Tibial nerve (tissue), 4 donors: Measurements from ENCODE around the gene PPP1R1A. TPM values are rescaled to one million over a fixed set of nuclear protein-coding genes. Genes with fewer than 3 reads are reported as not detected.

Experiments
- DNase-seq, 2 donors: peaks; one replicate each; pipeline ENCODE4 v3.0.0-alpha.2; 2019; ENCODE audit warnings: low spot score in 2 of 2
- H3K27ac ChIP-seq, 4 donors: fragments of 200-600 bp; sonication (generic) in 3 of 4; one replicate each; pipeline ENCODE4 v1.5.1; 2017 to 2019; ENCODE audit warnings: mild to moderate bottlenecking in 1 of 4
- H3K27me3 ChIP-seq, 2 donors: fragments of 200-600 bp; sonication (generic) in 1 of 2; one replicate each; pipeline versions ENCODE4 v1.5.1 to v1.6.0; 2017 to 2019
- H3K36me3 ChIP-seq, 3 donors: fragments of 200-600 bp; sonication (generic); one replicate each; pipeline ENCODE4 v1.5.1; 2018 to 2019
- H3K4me1 ChIP-seq, 4 donors: fragments of 200-600 bp; sonication (generic) in 3 of 4; one replicate each; pipeline ENCODE4 v1.5.1; 2017 to 2019
- H3K4me3 ChIP-seq, 4 donors: fragments of 200-600 bp; sonication (generic) in 3 of 4; one replicate each; pipeline ENCODE4 v1.5.1; 2017 to 2019; ENCODE audit warnings: mild to moderate bottlenecking in 1 of 4, moderate library complexity in 1 of 4
- H3K9me3 ChIP-seq, 4 donors: fragments of 200-600 bp; sonication (generic) in 3 of 4; one replicate each; pipeline ENCODE4 v1.5.1; 2017 to 2019
- CTCF ChIP-seq, 5 experiments: fragments of 200-600 bp in 3 of 5; fragments of 450-650 bp in 2 of 5; sonication (generic) in 3 of 5; IDR thresholded peaks; one replicate each; pipeline ENCODE4 v1.5.1; 2016 to 2019; ENCODE audit warnings: antibody characterized with exemption in 5 of 5, mild to moderate bottlenecking in 3 of 5, moderate library complexity in 2 of 5
- EP300 ChIP-seq, 2 donors: sonication (generic); formaldehyde crosslinking; IDR thresholded peaks; one replicate each; pipeline ENCODE4 v1.6.1; 2017; ENCODE audit warnings: antibody characterized with exemption in 2 of 2, mild to moderate bottlenecking in 1 of 2
- POLR2A ChIP-seq, 2 donors: fragments of 450-650 bp; IDR thresholded peaks; one replicate each; pipeline ENCODE4 v1.6.1; 2017; ENCODE audit warnings: antibody characterized with exemption in 2 of 2, mild to moderate bottlenecking in 2 of 2, moderate library complexity in 2 of 2
- WGBS, 2 donors: methylation state at CpG; one replicate each; pipeline ENCODE4 v1.1.5; 2018; 5-methylcytosine and 5-hydroxymethylcytosine counted together
- total RNA-seq, 4 donors: library from RNA; depleted of rRNA; stranded (reverse); fragments of >200 nt; gene quantifications; one replicate each; pipeline ENCODE4 v1.1.0, GENCODE V29; 2016

The PPP1R1A gene
- total RNA-seq, 4 donors from 2014 or later: 26.1 to 77.6 (median 42.5) TPM

GRCh38 chr12:54558759-54559158 lies 29.7 kb downstream of the PPP1R1A start:
- H3K9me3 ChIP-seq: no peaks in the 10 kb centered on the region
- no peak for DNase-seq
- no peak overlapping the region for H3K4me3 ChIP-seq
- peaks cover 0 to 26% of the 10 kb centered on the region in 2 donors for H3K27me3 ChIP-seq
- TF ChIP-seq EP300 (IDR thresholded peaks at IDR 0.05): no peak
- TF ChIP-seq POLR2A (IDR thresholded peaks at IDR 0.05): no peak
- no peak for TF ChIP-seq CTCF (IDR thresholded peaks at IDR 0.05)
- no peak overlapping the region for H3K27ac ChIP-seq
- 96 to 97% methylated on average over 1 of the region's 1 CpG for WGBS, 2 donors
- no peaks in the 10 kb centered on the region for H3K36me3 ChIP-seq
- H3K4me1 ChIP-seq: peaks cover 0 to 22% (median 8%) of the 10 kb centered on the region in 4 donors

- TF ChIP-seq POLR2A (IDR thresholded peaks at IDR 0.05) (no peak), EP300 (IDR thresholded peaks at IDR 0.05) (no peak), CTCF (IDR thresholded peaks at IDR 0.05) (no peak)
- 64 to 73% methylated on average over 5 of the region's 5 CpGs for WGBS, 2 donors
- H3K9me3 ChIP-seq: no peaks in the 10 kb centered on the region
- no peak for DNase-seq
- peaks cover 0 to 22% (median 8%) of the 10 kb centered on the region in 4 donors for H3K4me1 ChIP-seq
- no peaks in the 10 kb centered on the region for H3K36me3 ChIP-seq
- peaks cover 0 to 26% of the 10 kb centered on the region in 2 donors for H3K27me3 ChIP-seq
- no peak overlapping the region for H3K27ac ChIP-seq
- no peak overlapping the region for H3K4me3 ChIP-seq
Measured at GRCh38 chr12:54558311-54558710, 30.1 kb downstream of the PPP1R1A start.

GRCh38 chr12:54555670-54556257 lies 32.7 kb downstream of the PPP1R1A start:
- no peaks in the 10 kb centered on the region for H3K9me3 ChIP-seq
- H3K4me3 ChIP-seq: no peak overlapping the region
- WGBS, 2 donors: 51 to 54% methylated on average over 6 of the region's 6 CpGs
- H3K4me1 ChIP-seq: peaks cover 0 to 14% (median 4%) of the 10 kb centered on the region in 4 donors
- H3K27ac ChIP-seq: no peak overlapping the region
- no peak for DNase-seq
- H3K36me3 ChIP-seq: no peaks in the 10 kb centered on the region
- H3K27me3 ChIP-seq: peaks cover 0 to 40% of the 10 kb centered on the region in 2 donors
- TF ChIP-seq CTCF (IDR thresholded peaks at IDR 0.05) (no peak), EP300 (IDR thresholded peaks at IDR 0.05) (no peak), POLR2A (IDR thresholded peaks at IDR 0.05) (no peak)

- Histone ChIP-seq H3K4me3 (peak overlapping the region; percentile 12 to 54 (median 51)), H3K27me3 (peaks cover 0 to 35% of the 10 kb centered on the region in 2 donors), H3K36me3 (no peaks in the 10 kb centered on the region), H3K9me3 (no peaks in the 10 kb centered on the region), H3K27ac (no peak overlapping the region), H3K4me1 (peaks cover 0 to 15% (median 9%) of the 10 kb centered on the region in 4 donors)
- whole genome bisulfite sequencing, 2 donors: 4 to 32% methylated on average over 10 to 22 of the region's 22 CpGs
- TF ChIP-seq CTCF (IDR thresholded peaks at IDR 0.05) (no peak), POLR2A (IDR thresholded peaks at IDR 0.05) (no peak), EP300 (IDR thresholded peaks at IDR 0.05) (no peak)
- DNase-seq: no peak
Measured at GRCh38 chr12:54549774-54550451, 38.5 kb downstream of the PPP1R1A start.

- 84 to 89% methylated on average over 2 of the region's 2 CpGs for WGBS, 2 donors
Measured at GRCh38 chr12:54546511-54546910, 41.9 kb downstream of the PPP1R1A start.

More at GRCh38 chr12:54546511-54546910, 41.9 kb downstream of the PPP1R1A start:
- TF ChIP-seq POLR2A (IDR thresholded peaks at IDR 0.05) (no peak), EP300 (IDR thresholded peaks at IDR 0.05) (no peak), CTCF (IDR thresholded peaks at IDR 0.05) (no peak)
- no peaks in the 10 kb centered on the region for H3K36me3 ChIP-seq
- no peak overlapping the region for H3K4me3 ChIP-seq
- H3K27me3 ChIP-seq: peaks cover 0 to 27% of the 10 kb centered on the region in 2 donors
- peaks cover 0 to 15% (median 9%) of the 10 kb centered on the region in 4 donors for H3K4me1 ChIP-seq
- no peak overlapping the region for H3K27ac ChIP-seq
- DNase-seq: no peak
- no peaks in the 10 kb centered on the region for H3K9me3 ChIP-seq
